ENCODE data around the gene FCRL2. TPM values are rescaled to one million over a fixed set of nuclear protein-coding genes. Genes with fewer than 3 reads are reported as not detected.

The FCRL2 gene
- total and polyA plus RNA-seq, 9 donors, result 0.11 to 0.12 TPM; not detected in 7

DNA sequence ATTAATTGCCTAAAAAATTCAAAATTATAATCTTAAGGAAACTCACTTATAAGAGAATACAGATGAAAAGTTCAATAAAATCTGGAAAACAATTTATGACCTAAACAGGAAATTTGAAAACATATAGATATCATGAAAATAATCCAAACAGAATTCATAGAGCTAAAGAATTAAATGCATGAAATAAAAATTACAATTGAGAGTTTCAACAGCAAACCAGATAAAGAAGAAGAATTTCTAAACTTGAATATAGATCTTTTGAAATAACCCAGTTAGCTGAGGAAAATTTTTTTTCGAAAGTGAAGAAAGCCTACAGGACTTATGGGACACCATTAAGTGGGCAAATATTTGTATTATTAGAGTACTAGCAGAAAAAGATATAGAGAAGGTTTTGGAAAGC lies 36.3 kb upstream of the FCRL2 start:
- H3K4me1 ChIP-seq (ENCODE audit: insufficient read depth), result no peaks in the 10 kb centered on the region
- TF ChIP-seq, protein P1, sequence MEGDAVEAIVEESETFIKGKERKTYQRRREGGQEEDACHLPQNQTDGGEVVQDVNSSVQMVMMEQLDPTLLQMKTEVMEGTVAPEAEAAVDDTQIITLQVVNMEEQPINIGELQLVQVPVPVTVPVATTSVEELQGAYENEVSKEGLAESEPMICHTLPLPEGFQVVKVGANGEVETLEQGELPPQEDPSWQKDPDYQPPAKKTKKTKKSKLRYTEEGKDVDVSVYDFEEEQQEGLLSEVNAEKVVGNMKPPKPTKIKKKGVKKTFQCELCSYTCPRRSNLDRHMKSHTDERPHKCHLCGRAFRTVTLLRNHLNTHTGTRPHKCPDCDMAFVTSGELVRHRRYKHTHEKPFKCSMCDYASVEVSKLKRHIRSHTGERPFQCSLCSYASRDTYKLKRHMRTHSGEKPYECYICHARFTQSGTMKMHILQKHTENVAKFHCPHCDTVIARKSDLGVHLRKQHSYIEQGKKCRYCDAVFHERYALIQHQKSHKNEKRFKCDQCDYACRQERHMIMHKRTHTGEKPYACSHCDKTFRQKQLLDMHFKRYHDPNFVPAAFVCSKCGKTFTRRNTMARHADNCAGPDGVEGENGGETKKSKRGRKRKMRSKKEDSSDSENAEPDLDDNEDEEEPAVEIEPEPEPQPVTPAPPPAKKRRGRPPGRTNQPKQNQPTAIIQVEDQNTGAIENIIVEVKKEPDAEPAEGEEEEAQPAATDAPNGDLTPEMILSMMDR (IDR thresholded peaks at IDR 0.05), result no peak
- TF ChIP-seq POLR2A (IDR thresholded peaks at IDR 0.05), result no peak
- TF ChIP-seq EP300 (IDR thresholded peaks at IDR 0.05), result no peak
- no peaks in the 10 kb centered on the region for H3K27me3 ChIP-seq
- no peaks in the 10 kb centered on the region for H3K36me3 ChIP-seq
- H3K27ac ChIP-seq, result no peak overlapping the region
- no peak overlapping the region for H3K4me3 ChIP-seq
- 70 to 82% (median 76%) methylated on average over 1 of the region's 1 CpG for WGBS, 3 donors
- intact Hi-C loops (cut with DNase I), result no loop called here
- no peak for DNase-seq
- H3K9me3 ChIP-seq, result peaks cover 0 to 7% of the 10 kb centered on the region in 2 donors

DNA sequence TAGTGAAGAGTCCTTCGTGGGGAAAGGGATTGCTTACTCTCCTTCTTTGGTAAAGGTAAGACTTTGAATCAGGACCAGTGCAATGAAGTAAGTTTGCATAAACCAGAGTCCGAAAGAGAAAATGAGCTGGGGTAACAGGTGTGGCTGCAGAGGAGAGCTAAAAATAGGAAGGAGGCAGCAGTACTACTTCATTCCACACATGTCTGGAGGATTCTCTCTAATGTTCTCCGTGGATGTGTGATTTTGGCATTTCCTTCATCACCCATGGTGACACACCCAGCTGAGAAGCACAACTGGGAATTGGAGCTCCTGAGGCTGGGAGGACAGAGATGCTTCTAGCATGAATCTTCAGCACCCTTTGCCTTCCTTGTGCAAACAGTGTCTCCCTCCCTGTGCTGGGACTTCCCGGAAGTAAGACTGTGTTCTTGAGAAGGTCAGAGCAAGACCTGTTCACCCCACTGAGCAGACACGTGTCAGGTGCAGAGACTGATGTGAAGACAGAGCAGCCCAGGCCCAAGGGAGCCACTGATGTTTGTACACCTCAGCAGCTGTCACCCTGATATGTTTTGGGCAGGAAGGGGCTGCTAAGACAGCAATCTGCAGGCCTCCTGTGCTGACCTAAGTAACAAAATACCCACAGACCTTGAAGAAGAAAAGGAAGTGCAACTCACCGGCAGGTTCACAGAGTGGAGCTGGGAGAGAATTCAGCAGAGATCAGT lies 29.7 kb upstream of the FCRL2 start:
- Histone ChIP-seq H3K9me3 (no peaks in the 10 kb centered on the region), H3K36me3 (no peaks in the 10 kb centered on the region), H3K27me3 (no peaks in the 10 kb centered on the region), H3K27ac (no peak overlapping the region), H3K4me1 (ENCODE audit: insufficient read depth) (no peaks in the 10 kb centered on the region), H3K4me3 (no peak overlapping the region)
- no peak for DNase-seq
- intact Hi-C loops (cut with DNase I), result no loop called here
- WGBS, 3 donors, result 50 to 60% (median 57%) methylated on average over 6 of the region's 6 CpGs
- TF ChIP-seq, protein P1 (IDR thresholded peaks at IDR 0.05), result no peak
- TF ChIP-seq EP300 (IDR thresholded peaks at IDR 0.05), result no peak
- TF ChIP-seq POLR2A (IDR thresholded peaks at IDR 0.05), result no peak

DNA sequence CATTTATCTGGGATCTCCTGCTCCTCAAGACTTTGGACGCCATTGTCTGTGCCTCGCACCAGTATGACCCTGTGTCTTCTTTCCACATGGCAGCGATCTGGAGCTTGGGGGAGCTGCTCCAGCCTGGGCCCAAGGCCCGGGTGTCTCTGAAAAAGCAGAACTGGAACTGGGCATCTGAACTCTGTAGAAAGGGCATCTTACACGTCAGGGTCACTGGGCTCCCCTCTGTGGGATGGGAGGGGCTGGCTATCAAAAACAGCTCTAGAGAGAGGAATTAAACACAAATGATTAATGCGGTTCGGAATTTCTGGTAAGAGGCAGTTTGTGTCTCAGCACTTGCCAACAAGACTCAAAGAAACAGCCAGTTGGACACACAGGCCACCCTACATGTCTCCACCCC lies 26.9 kb upstream of the FCRL2 start:
- intact Hi-C loops (cut with DNase I), result no loop called here
- WGBS, 3 donors, result 78 to 80% (median 79%) methylated on average over 7 of the region's 7 CpGs
- no peak for DNase-seq

DNA sequence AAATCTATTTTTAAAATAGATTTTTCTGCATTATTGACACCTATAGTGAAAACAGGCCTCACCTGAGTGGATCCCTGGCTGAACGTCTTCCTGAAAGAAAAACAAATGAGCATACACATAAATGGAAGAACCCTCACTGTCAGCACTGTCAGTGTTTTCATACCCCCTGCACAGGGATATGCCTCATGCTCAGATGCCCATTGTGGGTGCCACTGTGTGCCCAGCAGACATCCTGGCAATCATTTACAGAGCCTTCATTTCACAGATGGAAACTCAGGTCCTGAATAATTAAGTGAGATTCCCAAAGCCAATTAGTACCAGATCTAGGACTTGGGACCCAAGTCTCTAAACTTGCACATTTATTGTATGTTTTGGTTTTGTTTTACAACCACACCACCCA lies 23.1 kb upstream of the FCRL2 start:
- intact Hi-C loops (cut with DNase I), result no loop called here
- DNase-seq, result no peak
- Histone ChIP-seq H3K4me1 (ENCODE audit: insufficient read depth) (no peaks in the 10 kb centered on the region), H3K36me3 (no peaks in the 10 kb centered on the region), H3K9me3 (no peaks in the 10 kb centered on the region), H3K27ac (no peak overlapping the region), H3K4me3 (no peak overlapping the region), H3K27me3 (no peaks in the 10 kb centered on the region)
- WGBS, 3 donors, result 49 to 72% (median 71%) methylated on average over 1 of the region's 1 CpG
- TF ChIP-seq, protein P1 (IDR thresholded peaks at IDR 0.05), result no peak
- no peak for TF ChIP-seq EP300 (IDR thresholded peaks at IDR 0.05)
- no peak for TF ChIP-seq POLR2A (IDR thresholded peaks at IDR 0.05)

More for the DNA sequence above, 26.9 kb upstream of the FCRL2 start:
- Histone ChIP-seq H3K27me3 (no peaks in the 10 kb centered on the region), H3K4me1 (ENCODE audit: insufficient read depth) (no peaks in the 10 kb centered on the region), H3K27ac (no peak overlapping the region), H3K36me3 (no peaks in the 10 kb centered on the region), H3K4me3 (no peak overlapping the region), H3K9me3 (no peaks in the 10 kb centered on the region)
- no peak for TF ChIP-seq EP300 (IDR thresholded peaks at IDR 0.05)
- TF ChIP-seq, protein P1 (IDR thresholded peaks at IDR 0.05), result no peak
- no peak for TF ChIP-seq POLR2A (IDR thresholded peaks at IDR 0.05)
